Gastroesophageal sphincter (tissue), 4 donors: Measurements from ENCODE around the gene FOXF1. TPM values are rescaled to one million over a fixed set of nuclear protein-coding genes. Genes with fewer than 3 reads are reported as not detected.

ENCODE experiments used
- ATAC-seq: fragments of 150-250 bp; one replicate; pipeline ENCODE4 v1.9.1; 2016; ENCODE audit warnings: mild to moderate bottlenecking, moderate library complexity
- H3K27ac ChIP-seq, 4 donors: fragments of 200-600 bp; sonication (generic) in 3 of 4; 1 replicate in 3 of 4; 2 replicates in 1 of 4; pipeline ENCODE4 v1.5.1; 2016 to 2019
- H3K27me3 ChIP-seq: fragments of 200-600 bp; sonication (generic); one replicate; pipeline ENCODE4 v1.5.1; 2019
- H3K36me3 ChIP-seq, 2 donors: fragments of 200-600 bp; sonication (generic); one replicate each; pipeline ENCODE4 v1.5.1; 2019; ENCODE audit warnings: control low read depth in 1 of 2
- H3K4me1 ChIP-seq, 3 donors: fragments of 200-600 bp; sonication (generic); 1 replicate in 2 of 3; 2 replicates in 1 of 3; pipeline ENCODE4 v1.5.1; 2016 to 2019; ENCODE audit warnings: control low read depth in 2 of 3
- H3K4me3 ChIP-seq, 2 donors: fragments of 200-600 bp; sonication (generic); one replicate each; pipeline ENCODE4 v1.5.1; 2019; ENCODE audit warnings: mild to moderate bottlenecking in 1 of 2, moderate library complexity in 1 of 2
- H3K9me3 ChIP-seq, 3 donors: fragments of 200-600 bp; sonication (generic); one replicate each; pipeline ENCODE4 v1.5.1; 2017 to 2019; ENCODE audit warnings: control low read depth in 2 of 3
- EP300 ChIP-seq: sonication (generic); formaldehyde crosslinking; IDR thresholded peaks from one replicate; pipeline ENCODE4 v1.6.1; 2017; ENCODE audit warnings: antibody characterized with exemption, mild to moderate bottlenecking
- POLR2A ChIP-seq, 2 donors: fragments of 450-650 bp; IDR thresholded peaks; one replicate each; pipeline ENCODE4 v1.6.1; 2017; ENCODE audit warnings: antibody characterized with exemption in 2 of 2, mild to moderate bottlenecking in 2 of 2, moderate library complexity in 1 of 2
- POLR2AphosphoS5 ChIP-seq: sonication (generic); formaldehyde crosslinking; IDR thresholded peaks from one replicate; pipeline ENCODE4 v1.6.1; 2017; ENCODE audit warnings: antibody characterized with exemption
- WGBS, 2 donors: methylation state at CpG; one replicate each; pipeline ENCODE4 v1.1.5; 2018; ENCODE audit warnings: low coverage in 1 of 2; 5-methylcytosine and 5-hydroxymethylcytosine counted together
- total RNA-seq, 4 donors: library from RNA; depleted of rRNA; stranded (reverse); fragments of >200 nt; gene quantifications; one replicate each; pipeline ENCODE4 v1.1.0, GENCODE V29; 2016
- TF ChIP-seq, protein P1 (sequence below), 4 experiments: fragments of 200-600 bp in 2 of 4; fragments of 450-650 bp in 2 of 4; sonication (generic) in 1 of 4; IDR thresholded peaks; one replicate each; pipeline ENCODE4 v1.5.1; 2017 to 2019; ENCODE audit warnings: antibody characterized with exemption in 4 of 4, mild to moderate bottlenecking in 2 of 4, moderate library complexity in 2 of 4

Gene FOXF1
- total RNA-seq, 4 donors from 2014 or later: 39.7 to 81.1 (median 59.3) TPM

DNA sequence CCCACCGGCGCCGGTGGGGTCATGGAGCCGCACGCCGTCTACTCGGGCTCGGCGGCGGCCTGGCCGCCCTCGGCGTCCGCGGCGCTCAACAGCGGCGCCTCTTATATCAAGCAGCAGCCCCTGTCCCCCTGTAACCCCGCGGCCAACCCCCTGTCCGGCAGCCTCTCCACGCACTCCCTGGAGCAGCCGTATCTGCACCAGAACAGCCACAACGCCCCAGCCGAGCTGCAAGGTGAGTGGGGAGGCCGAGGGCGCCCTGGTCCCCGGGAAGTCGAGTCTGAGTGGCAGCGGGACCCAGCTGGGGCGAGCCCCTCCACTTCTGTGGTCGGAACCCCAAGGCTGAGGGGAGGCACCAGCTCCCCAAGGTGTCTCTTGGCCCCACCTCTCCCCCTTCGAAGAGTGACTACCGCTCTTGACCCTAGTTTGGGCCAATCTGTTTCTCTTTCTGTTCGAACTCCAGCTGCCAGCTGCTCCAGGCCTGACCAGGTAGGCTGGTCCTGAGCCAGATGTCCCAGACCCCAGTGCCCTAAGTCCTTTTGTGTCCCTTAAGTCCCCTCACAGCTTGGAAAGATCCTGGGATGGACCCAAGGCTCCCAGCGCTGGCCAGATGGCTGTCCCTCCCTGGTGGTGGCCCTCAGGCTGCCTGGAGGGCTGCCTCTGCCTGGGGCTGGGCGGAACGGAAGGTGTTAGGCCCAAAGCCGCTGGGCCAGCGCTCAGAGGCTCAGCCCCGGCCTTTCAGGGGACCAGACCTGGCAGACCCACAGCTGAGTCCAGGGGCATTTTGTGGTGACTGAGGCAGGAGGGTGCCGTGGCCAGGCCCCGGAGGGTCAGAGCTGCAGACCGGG is 1.2 kb downstream of the FOXF1 start:
- peak overlapping the region; percentile 46 to 89 for H3K4me3 ChIP-seq
- peak overlapping the region; percentile 70 to 99 (median 98) for H3K27ac ChIP-seq
- 20% methylated on average over 2 of the region's 44 CpGs; no CpG with 5 or more reads in 1 of the 2 donors for WGBS, 2 donors
- H3K9me3 ChIP-seq: no peaks in the 10 kb centered on the region
- peaks cover 41% of the 10 kb centered on the region for H3K27me3 ChIP-seq
- no peak for ATAC-seq
- H3K4me1 ChIP-seq: peaks cover 0 to 39% (median 5%) of the 10 kb centered on the region in 3 donors
- TF ChIP-seq POLR2AphosphoS5 (peak; percentile 68), POLR2A (IDR thresholded peaks at IDR 0.05) (peak in 1 of 2 donors; percentile 27), EP300 (no peak)
- TF ChIP-seq, protein P1, sequence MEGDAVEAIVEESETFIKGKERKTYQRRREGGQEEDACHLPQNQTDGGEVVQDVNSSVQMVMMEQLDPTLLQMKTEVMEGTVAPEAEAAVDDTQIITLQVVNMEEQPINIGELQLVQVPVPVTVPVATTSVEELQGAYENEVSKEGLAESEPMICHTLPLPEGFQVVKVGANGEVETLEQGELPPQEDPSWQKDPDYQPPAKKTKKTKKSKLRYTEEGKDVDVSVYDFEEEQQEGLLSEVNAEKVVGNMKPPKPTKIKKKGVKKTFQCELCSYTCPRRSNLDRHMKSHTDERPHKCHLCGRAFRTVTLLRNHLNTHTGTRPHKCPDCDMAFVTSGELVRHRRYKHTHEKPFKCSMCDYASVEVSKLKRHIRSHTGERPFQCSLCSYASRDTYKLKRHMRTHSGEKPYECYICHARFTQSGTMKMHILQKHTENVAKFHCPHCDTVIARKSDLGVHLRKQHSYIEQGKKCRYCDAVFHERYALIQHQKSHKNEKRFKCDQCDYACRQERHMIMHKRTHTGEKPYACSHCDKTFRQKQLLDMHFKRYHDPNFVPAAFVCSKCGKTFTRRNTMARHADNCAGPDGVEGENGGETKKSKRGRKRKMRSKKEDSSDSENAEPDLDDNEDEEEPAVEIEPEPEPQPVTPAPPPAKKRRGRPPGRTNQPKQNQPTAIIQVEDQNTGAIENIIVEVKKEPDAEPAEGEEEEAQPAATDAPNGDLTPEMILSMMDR (IDR thresholded peaks at IDR 0.05): no peak
- peaks cover 0 to 16% of the 10 kb centered on the region in 2 donors for H3K36me3 ChIP-seq

DNA sequence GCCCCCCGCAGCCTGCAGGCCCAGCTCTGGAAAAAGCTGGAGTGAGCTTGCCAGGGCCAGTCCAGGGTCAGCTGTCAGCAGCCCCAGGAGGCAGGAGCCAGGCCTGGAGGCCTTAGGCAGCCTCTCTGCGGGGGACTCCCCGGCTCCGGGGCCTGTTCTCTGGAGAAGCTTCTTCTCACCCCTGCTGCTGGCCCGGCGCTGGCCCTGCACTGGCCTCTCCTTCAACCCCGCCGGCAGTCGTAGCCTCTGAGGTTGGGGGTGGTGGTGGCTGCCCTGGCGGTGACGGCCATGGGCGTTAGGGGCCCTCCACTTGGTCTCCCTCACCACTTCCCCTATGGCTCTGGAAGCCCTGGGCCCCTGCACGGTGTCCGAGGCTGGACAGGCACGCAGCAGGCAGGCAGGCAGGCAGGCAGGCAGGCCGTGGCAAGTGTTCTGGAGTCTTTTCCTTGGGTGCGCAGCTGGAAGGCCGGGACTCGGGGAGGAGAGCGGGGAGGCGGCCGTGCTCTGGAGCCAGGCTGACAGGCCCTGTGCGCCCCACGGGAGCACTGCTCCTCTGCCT is 2.1 kb downstream of the FOXF1 start:
- Histone ChIP-seq H3K4me1 (peaks cover 0 to 39% (median 5%) of the 10 kb centered on the region in 3 donors), H3K27ac (peak overlapping the region; percentile 70 to 99 (median 98)), H3K4me3 (peak overlapping the region; percentile 46 to 89), H3K27me3 (peaks cover 37% of the 10 kb centered on the region), H3K36me3 (peaks cover 0 to 16% of the 10 kb centered on the region in 2 donors), H3K9me3 (no peaks in the 10 kb centered on the region)
- no peak for ATAC-seq
- TF ChIP-seq POLR2A (IDR thresholded peaks at IDR 0.05): peak; percentile 9 to 26
- TF ChIP-seq POLR2AphosphoS5: peak; percentile 26
- no peak for TF ChIP-seq EP300
- no CpG with 5 or more reads among the region's 24 CpGs for WGBS, 2 donors

DNA sequence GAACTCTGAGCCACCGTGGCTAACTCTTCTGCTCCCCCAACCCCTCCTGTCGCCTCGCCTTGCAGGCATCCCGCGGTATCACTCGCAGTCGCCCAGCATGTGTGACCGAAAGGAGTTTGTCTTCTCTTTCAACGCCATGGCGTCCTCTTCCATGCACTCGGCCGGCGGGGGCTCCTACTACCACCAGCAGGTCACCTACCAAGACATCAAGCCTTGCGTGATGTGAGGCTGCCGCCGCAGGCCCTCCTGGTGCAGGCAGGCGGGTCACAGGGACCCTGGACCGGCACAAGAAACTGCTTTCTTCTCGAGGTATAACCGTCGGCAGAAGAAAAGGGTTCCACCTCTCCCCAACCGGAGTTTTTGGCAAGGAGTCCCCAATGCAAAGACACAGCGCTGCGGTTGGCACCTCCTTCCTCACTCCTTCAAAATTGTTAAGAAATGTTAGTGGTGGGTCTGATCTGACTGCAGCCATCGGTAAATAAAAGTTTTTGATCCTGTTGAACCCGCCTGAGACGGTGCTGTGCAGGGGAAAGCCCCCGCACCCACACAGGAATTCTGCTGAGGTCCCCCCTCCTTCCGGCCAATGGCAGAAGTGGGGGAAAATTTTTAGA is 2.6 kb downstream of the FOXF1 start:
- ATAC-seq: no peak
- TF ChIP-seq, protein P1 (IDR thresholded peaks at IDR 0.05): no peak
- TF ChIP-seq POLR2AphosphoS5 (peak; percentile 46), EP300 (no peak), POLR2A (IDR thresholded peaks at IDR 0.05) (no peak)
- no peaks in the 10 kb centered on the region for H3K9me3 ChIP-seq
- peak overlapping the region; percentile 46 to 89 for H3K4me3 ChIP-seq
- peak overlapping the region; percentile 70 to 99 (median 98) for H3K27ac ChIP-seq
- H3K4me1 ChIP-seq: peaks cover 0 to 41% (median 7%) of the 10 kb centered on the region in 3 donors
- H3K36me3 ChIP-seq: peaks cover 0 to 16% of the 10 kb centered on the region in 2 donors
- WGBS, 2 donors: 5 to 7% methylated on average over 5 to 21 of the region's 29 CpGs
- H3K27me3 ChIP-seq: peaks cover 32% of the 10 kb centered on the region

DNA sequence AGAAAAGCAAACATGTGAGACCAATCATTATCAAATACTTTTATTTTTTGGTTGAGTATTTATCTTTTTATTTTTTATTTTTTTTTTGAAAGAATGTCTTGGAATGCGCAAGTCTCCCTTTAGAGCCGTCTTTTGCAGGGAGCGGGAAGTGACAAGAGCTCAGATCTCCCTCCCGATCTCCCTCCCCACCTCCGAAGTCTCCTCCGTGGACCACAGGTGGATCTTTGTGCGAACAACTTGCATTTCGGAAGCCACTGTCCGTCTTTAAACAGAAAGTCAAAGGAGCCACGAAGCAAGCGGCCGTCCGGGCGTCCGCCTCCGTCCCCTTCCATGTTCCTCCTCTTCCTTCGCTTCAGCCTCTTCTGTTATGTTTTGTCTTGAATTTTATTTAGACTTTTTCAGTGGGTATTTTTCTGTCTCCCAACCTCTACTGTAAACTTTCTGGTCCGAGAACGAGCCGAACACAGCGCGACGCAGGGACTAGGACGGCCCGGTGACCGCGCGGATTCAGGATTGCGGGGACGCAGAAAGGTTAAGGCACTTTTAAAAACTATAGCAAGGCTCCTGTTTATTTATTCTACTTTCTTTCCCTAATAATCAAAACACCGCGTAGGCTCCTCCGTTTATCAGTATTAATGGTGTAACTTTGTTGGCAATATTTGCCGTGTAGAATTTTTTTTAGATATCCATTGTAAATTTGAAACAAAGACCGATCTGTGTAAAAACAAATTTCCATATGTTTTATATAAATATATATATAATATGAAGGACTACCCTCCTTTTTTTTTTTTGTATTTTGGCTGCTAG is 3.3 kb downstream of the FOXF1 start:
- Histone ChIP-seq H3K27me3 (peaks cover 25% of the 10 kb centered on the region), H3K27ac (peak overlapping the region; percentile 70 to 99 (median 98)), H3K36me3 (peaks cover 0 to 16% of the 10 kb centered on the region in 2 donors), H3K4me3 (peak overlapping the region; percentile 46 to 89), H3K9me3 (no peaks in the 10 kb centered on the region), H3K4me1 (peaks cover 0 to 41% (median 4%) of the 10 kb centered on the region in 3 donors)
- WGBS, 2 donors: 17 to 26% methylated on average over 24 to 35 of the region's 35 CpGs
- ATAC-seq: no peak
- TF ChIP-seq EP300: no peak
- TF ChIP-seq, protein P1 (IDR thresholded peaks at IDR 0.05): no peak
- TF ChIP-seq POLR2AphosphoS5: peak; percentile 45
- no peak for TF ChIP-seq POLR2A (IDR thresholded peaks at IDR 0.05)
